HG03135 (cell line): ENCODE data around the gene CYSTM1.

Source experiments
- ATAC-seq: cut with Tn5 transposase; IDR thresholded peaks from one replicate; pipeline ENCODE4 v1.9.1; 2021; ENCODE audit warnings: mild to moderate bottlenecking, moderate library complexity; ENCODE audit not compliant: unreplicated experiment

CYSTM1 gene

DNA sequence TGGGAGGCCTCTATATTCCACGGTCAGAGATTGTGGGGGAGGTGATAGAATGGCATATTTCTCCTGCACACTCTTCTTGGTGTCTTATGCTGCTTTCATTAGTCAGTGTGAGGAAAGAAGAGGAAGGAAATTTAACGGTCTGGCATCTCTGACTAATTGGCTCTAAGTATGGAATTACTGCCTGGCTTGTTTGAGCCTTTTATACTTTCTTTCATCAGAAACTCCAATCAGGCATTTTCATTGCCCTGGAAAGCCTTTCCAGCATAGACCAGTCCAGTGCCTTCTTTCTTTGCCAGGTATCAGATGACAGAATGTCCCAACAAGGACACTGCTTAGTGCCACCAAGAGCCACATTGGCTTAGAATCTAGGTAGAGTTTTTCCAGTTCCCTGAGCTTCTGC lies 30.2 kb downstream of the CYSTM1 start:
- no peak for ATAC-seq

DNA sequence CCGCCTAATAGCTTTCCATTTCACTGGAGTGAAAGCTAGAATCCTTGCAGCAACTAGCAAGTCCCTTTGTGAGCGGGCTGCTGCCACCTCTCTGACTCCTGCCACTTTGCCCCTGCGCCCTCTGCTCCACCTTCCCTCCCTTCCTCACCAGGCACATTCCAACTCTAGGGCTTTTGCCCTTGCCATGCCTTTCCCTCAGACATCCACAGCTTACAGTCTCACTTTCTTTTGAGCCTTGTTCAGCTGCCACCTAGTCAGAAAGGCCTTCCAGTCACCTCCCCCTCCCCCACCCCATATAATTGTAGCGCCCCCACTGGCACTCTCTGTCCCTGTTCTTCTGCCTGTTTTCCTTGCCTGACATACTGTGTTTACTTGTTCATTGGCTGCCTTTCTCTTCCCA lies 31.0 kb downstream of the CYSTM1 start:
- no peak for ATAC-seq

- peak; percentile 74 for ATAC-seq
These were observed 32.4 kb downstream of the CYSTM1 start for GRCh38 chr5:140207250-140207964.

DNA sequence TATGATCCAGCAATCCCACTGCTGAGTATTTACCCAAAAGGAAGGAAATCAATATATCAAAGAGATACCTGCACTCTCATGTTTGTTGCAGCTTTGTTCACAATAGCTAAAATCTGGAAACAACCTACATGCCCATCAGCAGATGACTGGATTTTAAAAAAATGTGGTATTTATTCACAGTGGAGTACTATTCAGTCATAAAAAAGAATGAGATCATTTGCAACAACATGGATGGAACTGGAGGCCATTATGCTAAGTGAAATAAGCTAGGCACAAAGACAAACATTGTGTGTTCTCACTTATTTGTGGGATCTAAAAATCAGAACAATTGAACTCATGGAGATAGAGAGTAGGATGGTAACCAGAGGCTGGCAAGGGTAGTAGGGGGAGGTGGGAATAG lies 33.1 kb downstream of the CYSTM1 start:
- ATAC-seq = no peak

- no peak for ATAC-seq
These were observed 38.5 kb downstream of the CYSTM1 start for GRCh38 chr5:140213370-140213983.

DNA sequence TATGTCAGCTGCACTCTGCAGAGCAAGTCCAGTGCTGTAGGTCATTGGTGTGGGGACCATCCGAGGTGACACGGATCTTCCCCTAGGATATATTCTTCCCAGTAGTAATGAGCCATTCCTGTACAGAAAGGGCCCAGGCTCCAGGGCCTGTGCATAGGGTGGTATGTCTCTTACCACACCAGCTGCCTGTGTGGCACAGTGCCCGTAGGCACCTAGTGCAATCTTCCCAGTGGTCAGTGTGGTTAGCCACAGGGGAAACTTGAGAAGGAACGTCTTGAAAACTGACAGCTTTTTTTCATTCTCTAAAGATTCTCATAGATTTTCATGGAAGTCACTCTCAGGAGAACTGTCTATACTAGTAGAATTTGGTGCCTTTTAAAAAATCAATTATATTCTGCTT lies 39.8 kb downstream of the CYSTM1 start:
- ATAC-seq = no peak

DNA sequence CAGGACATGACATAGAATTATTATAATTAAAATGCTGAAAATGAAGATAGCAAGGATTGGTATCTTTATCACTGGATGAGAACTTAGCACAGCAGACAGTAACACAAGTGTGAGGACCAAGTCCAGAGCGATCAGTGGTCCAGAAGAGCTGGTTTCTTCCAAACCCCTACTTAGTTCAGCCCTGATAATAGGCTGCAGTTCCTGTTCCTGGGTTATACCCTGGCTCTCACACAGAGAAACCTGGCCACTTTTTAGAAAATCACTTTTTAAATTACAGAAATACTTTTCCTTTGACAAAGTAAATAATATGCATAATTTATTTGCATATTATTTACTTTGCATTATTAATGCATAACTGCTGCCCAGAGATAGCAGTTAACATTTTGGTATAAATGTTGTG lies 40.3 kb downstream of the CYSTM1 start:
- ATAC-seq = no peak

- no peak for ATAC-seq
These were observed 41.6 kb downstream of the CYSTM1 start for GRCh38 chr5:140216478-140217074.

DNA sequence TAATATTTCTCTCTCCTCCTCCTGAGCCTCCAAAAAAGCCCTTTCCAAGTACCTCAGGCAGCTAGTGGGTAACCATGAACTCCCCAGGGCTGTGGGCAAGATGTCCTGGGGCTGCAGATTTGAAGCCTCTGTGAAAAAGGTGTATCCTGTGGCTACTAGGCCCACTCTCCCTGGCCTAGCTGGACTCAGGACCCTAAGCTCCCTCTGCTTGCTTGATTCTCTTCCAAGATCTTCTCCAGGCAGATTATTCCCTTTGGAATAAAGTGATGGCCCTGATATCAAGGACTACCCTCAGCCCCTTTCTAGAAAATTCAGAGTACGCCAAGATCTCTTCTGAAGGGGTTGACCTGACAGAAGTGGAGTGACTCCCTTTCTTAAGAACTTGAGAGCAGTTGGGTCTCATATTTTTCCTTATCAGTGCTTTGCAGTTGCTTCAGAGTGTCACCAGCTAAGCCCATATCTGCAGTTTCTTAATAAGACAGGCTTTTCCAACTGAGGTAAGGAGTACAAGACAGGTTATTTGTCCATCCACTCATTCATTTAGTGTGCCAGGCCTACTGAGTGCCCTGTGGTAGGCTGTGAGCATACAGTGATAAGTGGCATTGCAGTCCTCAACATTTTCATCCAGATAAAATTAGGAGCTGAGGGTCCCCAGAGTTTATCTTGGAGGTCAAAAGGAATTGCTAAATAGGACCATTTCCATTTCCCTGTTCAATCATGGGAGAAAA lies 42.5 kb downstream of the CYSTM1 start:
- no peak for ATAC-seq

DNA sequence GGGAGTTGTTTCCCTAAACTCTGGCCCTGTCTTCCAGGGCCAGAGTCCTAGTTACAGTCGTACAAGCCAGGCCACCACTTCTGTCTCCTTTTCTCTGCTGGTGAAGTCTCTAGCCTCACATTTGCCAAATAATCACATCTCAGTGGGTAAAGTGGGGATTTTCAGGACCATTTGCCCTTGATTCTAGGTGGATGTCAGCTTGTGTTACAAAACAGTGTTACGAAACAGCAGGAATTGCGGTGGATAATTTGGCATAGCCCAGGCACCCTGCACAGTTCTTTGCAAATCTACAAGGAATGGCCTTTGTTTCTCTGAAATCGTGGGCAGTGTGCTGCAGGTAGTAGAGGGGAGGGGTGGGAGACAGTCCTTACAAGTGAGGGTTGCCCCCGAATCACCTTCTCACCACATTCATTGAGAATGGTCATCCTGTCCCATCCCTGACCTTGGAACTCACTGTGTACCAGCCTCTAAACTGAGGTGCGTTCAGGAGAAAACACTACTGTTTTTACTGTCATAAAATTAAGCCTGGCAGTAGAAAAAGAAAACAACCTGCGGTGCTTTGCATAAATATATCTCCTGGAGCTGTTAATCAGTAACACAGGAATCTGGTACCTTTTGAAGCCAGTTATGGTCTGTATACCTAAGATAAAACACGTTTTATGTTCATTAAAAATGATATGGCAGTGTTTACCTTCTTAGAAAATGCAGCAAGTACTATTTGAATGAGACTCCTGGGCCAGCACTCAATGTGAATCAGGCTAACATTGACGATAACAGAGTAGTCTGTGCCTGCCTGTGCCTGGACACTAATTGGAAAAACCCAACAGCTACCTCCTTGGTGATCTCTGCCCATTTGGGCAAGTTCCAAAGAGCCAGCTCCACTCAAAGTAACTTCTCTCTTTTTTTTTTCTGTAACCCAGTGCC lies 44.3 kb downstream of the CYSTM1 start:
- ATAC-seq = no peak

GRCh38 chr5:140220032-140220697 lies 45.2 kb downstream of the CYSTM1 start:
- no peak for ATAC-seq

GRCh38 chr5:140220698-140221064 lies 45.7 kb downstream of the CYSTM1 start:
- ATAC-seq = no peak

GRCh38 chr5:140221697-140222223 lies 46.8 kb downstream of the CYSTM1 start:
- no peak for ATAC-seq

- no peak for ATAC-seq
These were observed 47.4 kb downstream of the CYSTM1 start for GRCh38 chr5:140222416-140222815.

DNA sequence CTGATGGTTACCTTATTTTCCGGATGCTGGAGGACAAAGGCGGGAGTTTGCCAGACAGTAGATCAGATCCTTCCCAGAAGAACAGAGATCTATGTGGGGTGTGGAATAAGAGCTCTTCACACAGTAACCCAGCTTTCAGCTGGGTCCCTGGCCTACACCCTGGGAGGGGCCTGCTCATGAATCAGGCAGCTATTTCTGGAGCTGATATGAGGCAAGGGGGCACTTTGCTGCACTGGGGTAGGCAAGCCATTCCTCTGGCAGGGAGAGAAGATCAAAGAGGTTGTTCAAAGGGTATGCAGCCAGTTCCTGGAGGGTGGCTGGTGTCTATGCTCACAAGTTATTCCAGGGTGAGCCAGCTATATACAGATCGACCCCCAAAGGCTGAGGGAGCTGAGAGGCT lies 48.6 kb downstream of the CYSTM1 start:
- ATAC-seq = no peak

- ATAC-seq = no peak
These were observed 49.7 kb downstream of the CYSTM1 start for GRCh38 chr5:140224658-140225057.

DNA sequence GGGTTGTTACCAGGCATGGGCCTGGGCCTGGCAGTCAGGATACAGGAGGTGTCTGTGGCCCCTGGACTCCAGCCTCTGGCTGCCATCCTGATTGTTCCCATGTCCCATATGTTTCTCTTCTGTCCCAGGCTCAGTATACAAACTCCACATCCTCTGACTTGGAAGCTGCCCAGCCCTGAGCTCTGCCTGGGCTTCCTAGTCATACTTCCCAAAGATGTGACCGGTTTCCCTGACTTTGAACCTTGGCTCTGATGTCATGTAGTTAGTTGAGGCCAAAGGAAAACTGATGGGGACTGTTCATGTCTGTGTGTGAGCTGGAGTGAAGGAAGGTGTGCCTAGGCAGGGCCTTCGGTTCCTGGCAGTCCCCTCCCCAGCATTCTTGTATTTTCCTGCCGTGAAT lies 50.4 kb downstream of the CYSTM1 start:
- ATAC-seq = no peak

DNA sequence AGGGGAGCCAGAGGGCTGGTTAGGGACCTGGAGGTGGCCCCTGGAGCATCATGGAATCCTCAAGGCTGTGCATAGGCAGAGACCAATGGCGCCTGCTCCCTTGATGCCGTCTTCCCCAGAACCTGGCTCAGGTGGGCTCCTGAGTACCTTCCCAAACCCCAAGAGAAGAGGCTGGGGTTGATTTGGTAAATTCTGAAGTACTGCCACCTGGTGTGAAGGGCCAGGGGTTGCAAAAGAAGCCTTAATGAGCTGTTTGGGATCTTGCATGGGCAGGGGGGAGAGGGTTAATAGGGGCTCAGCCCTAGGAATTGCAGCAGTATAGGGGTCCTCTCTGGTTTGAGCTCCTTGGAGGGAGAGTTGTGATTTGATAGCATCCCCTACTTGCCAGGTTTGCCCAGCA lies 52.1 kb downstream of the CYSTM1 start:
- ATAC-seq = no peak

GRCh38 chr5:140228364-140228837 lies 53.4 kb downstream of the CYSTM1 start:
- no peak for ATAC-seq

- no peak for ATAC-seq
These were observed 55.4 kb downstream of the CYSTM1 start for GRCh38 chr5:140230373-140230772.
